WERI-Rb-1 (cell line): ENCODE measurements around the gene KCNG1.

Experiments
- DNase-seq: peaks from one replicate; pipeline ENCODE4 v3.0.0-alpha.2; 2020
- H3K27ac ChIP-seq: fragments of 250-450 bp; sonication (Bioruptor Pico); 2 replicates; pipeline ENCODE4 v1.5.1; 2020; ENCODE audit warnings: mild to moderate bottlenecking, moderate library complexity
- H3K27me3 ChIP-seq: fragments of 250-450 bp; sonication (Bioruptor Pico); 2 replicates; pipeline ENCODE4 v1.5.1; 2021; ENCODE audit warnings: mild to moderate bottlenecking, low read depth, moderate library complexity; ENCODE audit not compliant: insufficient read depth, severe bottlenecking
- H3K36me3 ChIP-seq: fragments of 250-450 bp; sonication (Bioruptor Pico); 2 replicates; pipeline ENCODE4 v1.5.1; 2020; ENCODE audit warnings: mild to moderate bottlenecking, moderate library complexity
- H3K4me3 ChIP-seq: 2 replicates; pipeline ENCODE4 v1.5.1; 2011; ENCODE audit warnings: low read depth, mild to moderate bottlenecking, control low read depth, low read length
- H3K9me3 ChIP-seq: fragments of 250-450 bp; sonication (Bioruptor Pico); 2 replicates; pipeline ENCODE4 v1.5.1; 2021; ENCODE audit warnings: mild to moderate bottlenecking, moderate library complexity; ENCODE audit not compliant: severe bottlenecking
- TF ChIP-seq, protein P1 (sequence below): IDR thresholded peaks from 2 replicates; pipeline ENCODE4 v1.5.1; 2011; ENCODE audit warnings: low read depth, mild to moderate bottlenecking, control low read depth, inconsistent platforms, low read length

Gene KCNG1

DNA sequence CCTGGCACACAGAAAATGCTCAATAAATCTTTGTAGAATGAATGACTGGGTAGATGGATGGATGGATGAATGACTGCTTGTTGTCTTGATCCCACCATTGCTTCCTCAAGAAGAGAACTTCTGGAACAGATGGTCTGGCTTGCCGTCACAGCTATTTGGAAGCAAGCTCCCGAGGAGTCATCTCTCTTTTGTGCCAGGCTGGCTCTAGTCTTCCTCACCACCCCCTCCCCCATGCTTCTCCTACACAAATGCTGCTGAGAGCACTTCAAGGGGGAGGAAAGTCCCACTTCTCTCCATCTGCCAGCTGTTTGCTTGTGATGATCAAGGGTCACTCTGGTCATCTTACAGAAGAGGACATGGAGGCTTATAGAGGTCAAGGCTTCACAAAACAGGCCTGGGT lies 11.6 kb upstream of the KCNG1 start:
- no peak overlapping the region for H3K27ac ChIP-seq

DNA sequence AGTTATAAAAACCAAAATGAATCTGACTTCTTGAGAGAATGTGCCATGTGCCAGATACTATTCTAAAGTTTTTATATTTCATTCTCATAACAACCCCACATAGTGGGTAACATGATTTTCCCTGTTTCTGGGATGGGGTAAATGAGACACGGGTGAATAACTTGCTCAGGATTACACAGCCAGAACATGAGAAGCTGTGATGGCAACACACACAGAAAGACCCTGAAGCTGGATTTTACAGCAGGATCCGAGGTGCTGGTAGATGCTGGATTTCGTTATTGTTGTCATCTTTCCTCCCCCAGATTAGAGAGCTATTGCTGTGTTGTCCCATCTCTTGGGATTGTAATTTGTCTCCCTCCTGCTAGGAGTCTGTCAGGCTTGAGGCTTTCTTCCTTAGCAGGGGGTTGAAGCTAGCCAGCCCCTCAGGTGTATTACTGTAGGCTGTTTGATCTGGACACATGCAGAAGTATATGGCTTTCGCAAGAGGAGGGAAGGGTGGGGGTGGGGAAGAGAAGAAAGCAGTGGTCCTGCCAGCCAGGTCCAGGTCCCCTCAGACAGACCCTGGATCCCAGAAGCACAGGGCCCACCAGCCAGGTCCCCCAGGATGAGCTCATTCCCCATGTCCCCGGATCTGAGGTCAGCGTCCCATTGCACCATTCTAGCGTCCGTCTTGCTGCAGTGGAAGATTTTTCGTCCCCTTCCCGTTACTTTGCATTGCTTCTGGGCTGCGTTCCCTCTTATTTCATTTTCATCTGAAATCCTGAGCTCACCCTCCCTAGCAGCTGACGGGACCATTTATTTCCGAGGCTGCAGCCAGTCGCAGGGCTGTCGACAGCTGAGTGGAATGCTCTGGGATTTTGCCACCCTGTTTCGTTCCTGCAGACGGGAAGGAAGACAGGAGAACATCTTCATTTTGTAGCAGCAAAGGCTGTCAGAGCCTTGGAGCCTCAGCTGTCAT lies 7.3 kb upstream of the KCNG1 start:
- Histone ChIP-seq H3K36me3 (no peaks in the 10 kb centered on the region), H3K4me3 (no peak overlapping the region), H3K27ac (no peak overlapping the region), H3K9me3 (no peaks in the 10 kb centered on the region), H3K27me3 (peaks cover 75% of the 10 kb centered on the region)
- TF ChIP-seq, protein P1, sequence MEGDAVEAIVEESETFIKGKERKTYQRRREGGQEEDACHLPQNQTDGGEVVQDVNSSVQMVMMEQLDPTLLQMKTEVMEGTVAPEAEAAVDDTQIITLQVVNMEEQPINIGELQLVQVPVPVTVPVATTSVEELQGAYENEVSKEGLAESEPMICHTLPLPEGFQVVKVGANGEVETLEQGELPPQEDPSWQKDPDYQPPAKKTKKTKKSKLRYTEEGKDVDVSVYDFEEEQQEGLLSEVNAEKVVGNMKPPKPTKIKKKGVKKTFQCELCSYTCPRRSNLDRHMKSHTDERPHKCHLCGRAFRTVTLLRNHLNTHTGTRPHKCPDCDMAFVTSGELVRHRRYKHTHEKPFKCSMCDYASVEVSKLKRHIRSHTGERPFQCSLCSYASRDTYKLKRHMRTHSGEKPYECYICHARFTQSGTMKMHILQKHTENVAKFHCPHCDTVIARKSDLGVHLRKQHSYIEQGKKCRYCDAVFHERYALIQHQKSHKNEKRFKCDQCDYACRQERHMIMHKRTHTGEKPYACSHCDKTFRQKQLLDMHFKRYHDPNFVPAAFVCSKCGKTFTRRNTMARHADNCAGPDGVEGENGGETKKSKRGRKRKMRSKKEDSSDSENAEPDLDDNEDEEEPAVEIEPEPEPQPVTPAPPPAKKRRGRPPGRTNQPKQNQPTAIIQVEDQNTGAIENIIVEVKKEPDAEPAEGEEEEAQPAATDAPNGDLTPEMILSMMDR, result no peak
- no peak for DNase-seq

More for the DNA sequence above, 11.6 kb upstream of the KCNG1 start:
- TF ChIP-seq, protein P1, result no peak
- no peak for DNase-seq
- Histone ChIP-seq H3K36me3 (no peaks in the 10 kb centered on the region), H3K27me3 (peaks cover 70% of the 10 kb centered on the region), H3K4me3 (no peak overlapping the region), H3K9me3 (no peaks in the 10 kb centered on the region)

DNA sequence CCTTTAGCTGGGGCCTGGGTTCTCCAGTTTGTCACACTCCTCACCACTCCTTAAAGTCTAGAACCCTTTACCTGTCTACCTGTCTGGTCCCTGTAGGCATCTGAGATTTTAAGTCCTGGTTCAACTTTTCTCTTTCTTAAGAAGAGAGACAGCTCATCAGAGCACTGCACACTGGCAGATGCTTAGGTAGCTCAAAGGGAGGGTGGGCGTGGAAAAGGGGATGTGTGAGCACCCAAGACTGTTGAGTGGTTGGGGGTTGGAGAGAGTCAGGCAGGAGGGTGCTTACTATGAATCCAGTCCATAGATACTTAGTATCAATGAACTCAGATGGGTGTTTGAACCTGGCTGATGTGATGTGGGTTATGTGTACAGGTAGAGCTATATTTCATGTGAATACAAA lies 6.6 kb upstream of the KCNG1 start:
- Histone ChIP-seq H3K36me3 (no peaks in the 10 kb centered on the region), H3K9me3 (no peaks in the 10 kb centered on the region), H3K27ac (no peak overlapping the region), H3K27me3 (peaks cover 76% of the 10 kb centered on the region), H3K4me3 (no peak overlapping the region)
- DNase-seq, result no peak
- TF ChIP-seq, protein P1, result no peak

DNA sequence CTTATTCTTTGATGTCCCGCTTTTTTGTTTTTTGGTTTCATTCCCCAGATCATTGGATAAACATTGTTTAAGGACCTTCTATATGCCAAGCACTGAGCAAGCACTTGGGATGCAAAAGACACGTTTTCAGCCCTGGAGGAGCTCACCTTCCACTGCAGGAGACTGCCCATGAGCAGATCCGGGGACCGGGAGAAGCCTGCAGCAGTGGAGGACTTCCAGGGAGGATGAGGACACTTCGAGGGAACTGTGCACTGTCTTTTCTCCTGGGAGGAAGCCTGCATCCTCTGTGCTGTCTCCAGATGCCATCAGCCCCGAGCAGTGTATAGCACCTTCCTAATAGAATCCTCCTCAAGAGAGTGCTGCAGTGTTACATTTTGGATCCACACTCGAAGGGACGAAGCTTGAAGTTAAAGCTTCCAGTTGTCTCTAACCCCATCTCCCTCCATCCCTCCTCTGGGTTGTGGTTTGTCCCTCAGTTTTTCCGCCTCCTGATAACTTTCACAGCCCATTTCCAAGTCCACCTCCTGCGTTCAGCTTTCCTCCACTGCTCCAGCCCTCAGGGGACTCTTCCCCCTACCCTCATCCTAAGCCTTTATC lies 5.8 kb upstream of the KCNG1 start:
- TF ChIP-seq, protein P1, result no peak
- Histone ChIP-seq H3K27ac (no peak overlapping the region), H3K27me3 (peaks cover 77% of the 10 kb centered on the region), H3K4me3 (no peak overlapping the region), H3K9me3 (no peaks in the 10 kb centered on the region), H3K36me3 (no peaks in the 10 kb centered on the region)
- DNase-seq, result no peak

DNA sequence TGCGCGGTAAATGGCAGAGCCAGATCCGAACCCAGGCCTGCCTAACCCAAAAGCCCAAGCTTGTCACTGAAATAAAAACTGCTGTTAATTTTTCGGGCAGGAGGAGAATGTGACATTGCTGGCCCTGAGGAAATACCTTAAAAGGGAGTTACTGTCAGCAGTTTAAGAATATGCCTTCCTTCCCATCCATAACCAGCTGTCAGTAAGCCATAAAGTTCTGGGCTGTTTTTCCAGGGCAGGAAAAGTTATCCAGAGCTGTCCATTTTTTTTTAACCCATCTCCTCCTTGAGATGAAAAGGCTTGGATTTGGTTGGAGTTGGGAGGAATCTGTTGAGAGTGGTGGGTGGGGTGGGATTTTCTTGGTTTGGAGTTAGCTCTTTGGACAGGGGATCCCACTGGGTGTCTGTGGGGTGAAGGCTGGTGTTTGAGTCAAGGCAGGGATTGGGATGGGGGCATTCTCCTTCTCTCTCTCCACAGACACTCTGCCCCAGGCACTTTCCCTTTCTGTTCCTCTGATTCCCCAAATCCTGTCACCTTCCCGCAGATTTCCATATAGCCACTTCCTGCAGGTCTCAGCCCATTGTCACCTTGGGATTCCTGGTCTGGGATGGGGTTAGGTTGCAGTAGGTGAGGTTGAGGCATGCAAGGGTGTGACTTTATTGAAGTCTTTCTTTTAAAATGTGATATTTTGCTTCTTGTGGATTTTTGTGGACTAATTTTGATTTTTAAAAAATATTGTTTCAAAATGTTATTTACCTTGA lies 4.3 kb upstream of the KCNG1 start:
- Histone ChIP-seq H3K27me3 (peaks cover 81% of the 10 kb centered on the region), H3K36me3 (no peaks in the 10 kb centered on the region), H3K27ac (no peak overlapping the region), H3K9me3 (no peaks in the 10 kb centered on the region), H3K4me3 (no peak overlapping the region)
- TF ChIP-seq, protein P1, result no peak
- no peak for DNase-seq
